Lower leg skin (tissue), 3 donors: ENCODE results near the gene MAN2A1.

ENCODE experiments used
- POLR2A ChIP-seq, 2 donors: fragments of 450-650 bp; IDR thresholded peaks; one replicate each; pipeline ENCODE4 v1.6.1; 2016 to 2017; ENCODE audit warnings: antibody characterized with exemption in 2 of 2, mild to moderate bottlenecking in 1 of 2, moderate library complexity in 1 of 2
- TF ChIP-seq, protein P1 (sequence below), 3 donors: fragments of 450-650 bp; IDR thresholded peaks; one replicate each; pipeline ENCODE4 v1.5.1; 2016; ENCODE audit warnings: antibody characterized with exemption in 3 of 3, mild to moderate bottlenecking in 3 of 3, moderate library complexity in 2 of 3

DNA sequence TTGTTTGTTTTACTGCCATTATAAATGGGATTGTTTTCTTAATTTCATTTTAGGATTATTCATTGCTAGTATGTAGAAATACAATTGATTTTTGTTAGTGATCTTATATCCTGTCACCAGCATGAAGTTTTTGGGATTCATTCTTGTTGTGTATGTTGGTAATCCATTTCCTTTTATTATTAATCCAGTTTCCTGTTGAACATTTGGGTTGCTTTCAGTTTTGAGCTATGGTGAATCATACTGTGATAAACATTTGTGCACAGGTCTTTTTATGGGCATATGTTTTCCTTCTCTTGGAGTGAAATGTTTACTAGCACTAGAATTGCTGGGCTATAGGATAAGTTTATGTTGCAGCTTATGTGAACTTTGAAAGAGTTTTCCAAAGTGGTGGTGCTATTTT lies 69.6 kb downstream of the MAN2A1 start:
- TF ChIP-seq, protein P1, sequence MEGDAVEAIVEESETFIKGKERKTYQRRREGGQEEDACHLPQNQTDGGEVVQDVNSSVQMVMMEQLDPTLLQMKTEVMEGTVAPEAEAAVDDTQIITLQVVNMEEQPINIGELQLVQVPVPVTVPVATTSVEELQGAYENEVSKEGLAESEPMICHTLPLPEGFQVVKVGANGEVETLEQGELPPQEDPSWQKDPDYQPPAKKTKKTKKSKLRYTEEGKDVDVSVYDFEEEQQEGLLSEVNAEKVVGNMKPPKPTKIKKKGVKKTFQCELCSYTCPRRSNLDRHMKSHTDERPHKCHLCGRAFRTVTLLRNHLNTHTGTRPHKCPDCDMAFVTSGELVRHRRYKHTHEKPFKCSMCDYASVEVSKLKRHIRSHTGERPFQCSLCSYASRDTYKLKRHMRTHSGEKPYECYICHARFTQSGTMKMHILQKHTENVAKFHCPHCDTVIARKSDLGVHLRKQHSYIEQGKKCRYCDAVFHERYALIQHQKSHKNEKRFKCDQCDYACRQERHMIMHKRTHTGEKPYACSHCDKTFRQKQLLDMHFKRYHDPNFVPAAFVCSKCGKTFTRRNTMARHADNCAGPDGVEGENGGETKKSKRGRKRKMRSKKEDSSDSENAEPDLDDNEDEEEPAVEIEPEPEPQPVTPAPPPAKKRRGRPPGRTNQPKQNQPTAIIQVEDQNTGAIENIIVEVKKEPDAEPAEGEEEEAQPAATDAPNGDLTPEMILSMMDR (IDR thresholded peaks at IDR 0.05): no peak
- TF ChIP-seq POLR2A (IDR thresholded peaks at IDR 0.05): no peak
